AG04449 (cell line): ENCODE data around the gene PCBD1.

Experiments used
- CTCF ChIA-PET: fragments of 350-600 bp; formaldehyde crosslinking; extraction: SDS; loops from one replicate; lab custom pipeline; 2021; ENCODE audit warnings: antibody characterized with exemption; lab: Yijun Ruan, JAX
- POLR2A ChIA-PET: fragments of 400-600, 350-600 bp; formaldehyde crosslinking; extraction: SDS; loops from one replicate; lab custom pipeline; 2020; ENCODE audit warnings: antibody characterized with exemption, inconsistent platforms; lab: Yijun Ruan, JAX
- DNase-seq: peaks from one replicate; pipeline ENCODE4 v3.0.0-alpha.2; 2010; ENCODE audit warnings: low read depth, low spot score
- H3K4me3 ChIP-seq: 2 replicates; pipeline ENCODE4 v1.5.1; 2011; ENCODE audit warnings: low read depth, mild to moderate bottlenecking, control low read depth, low read length
- CTCF ChIP-seq: IDR thresholded peaks from one replicate; pipeline ENCODE4 v1.5.1; 2011; ENCODE audit warnings: mild to moderate bottlenecking, moderate library complexity, low read length, control low read depth, inconsistent platforms; ENCODE audit not compliant: insufficient read depth; ENCODE audit errors: missing control alignments

PCBD1 gene

GRCh38 chr10:70934701-70935100 lies 46.3 kb upstream of the PCBD1 start:
- POLR2A ChIA-PET: no interaction called here

DNA sequence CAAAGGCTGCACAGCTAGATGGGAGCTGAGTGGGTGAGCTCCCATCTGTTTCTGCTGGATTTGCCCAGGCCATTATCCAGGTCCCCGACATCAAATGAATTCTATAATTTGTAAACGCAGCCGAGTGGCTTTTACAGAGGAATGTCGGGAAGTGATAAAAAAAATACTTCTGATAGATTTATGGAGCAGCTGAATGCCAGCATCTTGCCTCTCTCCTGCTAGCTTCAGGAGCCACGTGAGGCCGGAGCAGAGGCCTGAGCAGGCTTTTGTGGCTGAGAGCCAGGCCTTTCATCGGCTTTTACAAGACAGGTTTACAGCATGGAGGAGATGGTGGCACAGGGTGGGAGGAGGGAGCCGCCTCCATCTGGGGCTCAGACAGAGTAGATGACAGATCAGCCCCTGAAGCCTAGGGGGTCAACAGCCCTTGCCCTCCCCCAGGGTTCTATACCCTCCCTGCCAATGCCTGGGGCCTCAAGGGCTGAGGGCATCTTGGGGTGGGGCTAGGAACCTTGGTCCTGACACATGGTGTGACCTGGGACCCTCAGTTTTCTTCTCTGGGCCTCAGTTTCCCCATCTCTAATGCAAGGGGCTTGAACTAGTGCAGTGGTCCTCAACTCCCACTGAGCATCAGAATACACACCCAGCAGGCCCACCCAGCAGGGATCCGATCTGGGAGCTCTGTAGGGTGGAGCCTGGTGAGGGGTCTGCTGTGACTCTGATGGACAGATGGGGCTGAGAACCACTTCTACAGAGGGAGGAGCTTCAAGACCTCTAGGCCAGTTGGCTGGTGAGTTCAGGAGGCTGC lies 44.2 kb upstream of the PCBD1 start:
- H3K4me3 ChIP-seq: no peak overlapping the region
- no peak for TF ChIP-seq CTCF
- ChIA-PET CTCF (interaction anchor here (0.8 to 1.2 kb wide), 2 partner anchors 29 to 276 kb away, joined by 3 read pairs; no protein-coding TSS in a partner anchor), POLR2A (no interaction called here)
- DNase-seq: no peak

More at GRCh38 chr10:70934701-70935100, 46.3 kb upstream of the PCBD1 start:
- CTCF ChIA-PET: interaction anchor here (1.1 to 3.9 kb wide), 3 partner anchors 10 to 385 kb away, joined by 3 to 31 read pairs (median 5); no protein-coding TSS in a partner anchor
- H3K4me3 ChIP-seq: no peak overlapping the region
- TF ChIP-seq CTCF: no peak
- DNase-seq: no peak

GRCh38 chr10:70931168-70931815 lies 42.9 kb upstream of the PCBD1 start:
- H3K4me3 ChIP-seq: no peak overlapping the region
- no peak for TF ChIP-seq CTCF
- ChIA-PET CTCF (interaction anchor here (0.9 to 1.8 kb wide), 5 partner anchors 10 to 353 kb away, joined by 3 to 6 read pairs (median 4); no protein-coding TSS in a partner anchor), POLR2A (interaction anchor here (0.6 kb wide), 1 partner anchor 379 kb away, joined by 3 read pairs; no protein-coding TSS in a partner anchor)
- DNase-seq: no peak

- CTCF ChIA-PET: interaction anchor here (1.2 to 1.8 kb wide), 5 partner anchors 9 to 275 kb away, joined by 3 to 6 read pairs (median 4); no protein-coding TSS in a partner anchor
- no peak for TF ChIP-seq CTCF
- POLR2A ChIA-PET: no interaction called here
- DNase-seq: no peak
- H3K4me3 ChIP-seq: no peak overlapping the region
These were observed 42.1 kb upstream of the PCBD1 start for GRCh38 chr10:70930263-70931000.

DNA sequence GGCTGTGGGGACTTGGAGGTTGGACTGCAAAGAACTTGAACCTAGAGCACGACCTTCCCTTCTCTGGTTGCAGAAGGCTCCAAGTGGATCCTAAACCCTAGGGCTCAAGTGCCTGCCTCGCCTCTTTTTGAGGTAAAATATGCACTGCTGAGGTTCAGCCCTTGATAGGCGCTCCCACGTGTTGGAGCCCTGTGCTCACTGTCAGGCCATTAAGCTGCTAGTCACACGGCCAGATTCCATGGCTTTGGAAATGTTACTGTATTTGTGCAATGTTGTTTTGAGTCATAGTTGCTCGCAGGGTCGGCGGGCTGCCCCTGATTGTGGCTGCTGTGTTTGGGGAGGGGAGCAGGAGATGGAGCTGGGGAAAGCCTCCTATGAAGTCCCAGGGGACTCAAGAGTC lies 39.8 kb upstream of the PCBD1 start:
- no peak for DNase-seq
- CTCF ChIA-PET: interaction anchor here (0.7 to 1.4 kb wide), 5 partner anchors 23 to 357 kb away, joined by 3 to 5 read pairs (median 3); no protein-coding TSS in a partner anchor
- POLR2A ChIA-PET: no interaction called here
- TF ChIP-seq CTCF: no peak
- H3K4me3 ChIP-seq: no peak overlapping the region
